HG02759 (cell line): ENCODE measurements around the gene PDE7B.

Source experiments
- ATAC-seq: cut with Tn5 transposase; IDR thresholded peaks from one replicate; pipeline ENCODE4 v1.9.1; 2021; ENCODE audit warnings: mild to moderate bottlenecking, moderate library complexity; ENCODE audit not compliant: unreplicated experiment

Gene PDE7B

GRCh38 chr6:135922746-135923145 is 71.2 kb downstream of the PDE7B start:
- no peak for ATAC-seq

DNA sequence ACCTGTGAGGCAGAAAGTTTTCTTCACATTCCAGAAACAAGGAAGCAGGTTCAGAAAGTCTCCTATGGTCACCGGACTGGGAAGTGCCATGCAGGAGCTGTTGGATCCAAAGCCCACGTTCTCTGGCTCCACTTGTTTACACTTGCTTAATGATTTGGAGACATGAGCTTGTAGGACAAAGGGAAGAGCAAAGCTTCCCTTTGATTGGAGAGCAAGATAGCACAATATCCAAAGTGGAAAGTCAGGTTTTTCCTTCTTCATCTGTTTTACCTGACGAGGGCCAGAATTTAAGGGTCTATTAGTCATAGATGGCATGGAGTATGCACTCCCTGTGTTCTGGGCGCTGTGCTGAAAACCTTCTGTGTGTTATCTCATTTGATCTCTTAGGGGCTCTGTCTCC is 81.2 kb downstream of the PDE7B start:
- no peak for ATAC-seq

GRCh38 chr6:135935941-135936601 is 84.6 kb downstream of the PDE7B start:
- ATAC-seq = no peak

- ATAC-seq = no peak
Observed at GRCh38 chr6:135936606-135937005, 85.1 kb downstream of the PDE7B start.

- no peak for ATAC-seq
Observed at GRCh38 chr6:135937106-135937505, 85.6 kb downstream of the PDE7B start.

DNA sequence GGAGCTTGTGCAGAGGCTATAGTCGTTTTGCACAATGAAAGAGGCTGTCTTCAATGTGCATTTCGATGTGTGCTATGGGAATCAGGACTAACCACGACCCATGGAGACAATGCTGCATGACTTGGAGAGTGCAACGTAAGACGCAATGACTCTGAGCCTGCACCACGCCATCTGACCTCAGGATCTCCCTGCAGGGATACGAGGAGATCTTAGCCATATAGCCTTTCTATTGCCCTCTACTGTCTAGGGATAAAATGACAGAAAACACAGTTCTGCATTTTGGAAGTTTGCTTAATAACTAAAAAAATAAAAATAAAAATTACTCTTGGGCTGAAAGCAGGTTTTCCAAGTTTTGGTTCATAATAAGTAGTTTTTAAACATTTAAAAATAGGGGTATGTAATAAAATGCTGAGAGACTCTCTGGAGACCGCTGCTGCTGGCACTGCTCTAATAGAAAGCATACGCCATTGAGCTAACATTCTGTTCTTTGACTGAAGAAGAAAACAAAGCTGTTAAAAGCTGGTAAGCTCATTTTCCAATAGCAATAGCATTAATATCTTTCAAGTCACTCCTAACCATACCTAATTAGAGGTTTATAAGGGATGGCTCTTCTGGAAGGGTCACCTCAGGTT is 87.2 kb downstream of the PDE7B start:
- no peak for ATAC-seq

GRCh38 chr6:135939208-135939591 is 87.7 kb downstream of the PDE7B start:
- ATAC-seq = no peak

- no peak for ATAC-seq
Observed at GRCh38 chr6:135940616-135941167, 89.2 kb downstream of the PDE7B start.

- no peak for ATAC-seq
Observed at GRCh38 chr6:135941275-135942025, 89.9 kb downstream of the PDE7B start.

DNA sequence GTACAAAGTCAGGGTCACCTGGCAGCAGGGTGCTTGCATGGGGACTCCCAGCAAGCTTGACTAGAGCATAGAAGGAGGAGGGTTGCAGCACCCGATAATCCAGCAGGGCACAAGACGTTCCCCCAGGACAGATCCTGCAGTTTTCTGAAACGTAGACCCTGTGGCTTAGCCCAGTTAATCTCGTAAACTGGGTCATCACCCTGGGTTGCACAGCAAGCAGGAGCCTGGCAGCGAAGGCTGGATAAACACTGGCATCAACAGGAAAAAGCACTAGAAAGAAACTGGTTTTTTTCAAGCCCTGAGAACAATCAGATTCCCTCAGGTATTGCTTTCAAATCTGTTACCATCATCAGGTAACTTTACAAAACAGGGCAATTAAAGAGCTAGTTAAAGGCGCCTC is 92.6 kb downstream of the PDE7B start:
- no peak for ATAC-seq

- ATAC-seq = no peak
Observed at GRCh38 chr6:135946674-135947073, 95.2 kb downstream of the PDE7B start.

DNA sequence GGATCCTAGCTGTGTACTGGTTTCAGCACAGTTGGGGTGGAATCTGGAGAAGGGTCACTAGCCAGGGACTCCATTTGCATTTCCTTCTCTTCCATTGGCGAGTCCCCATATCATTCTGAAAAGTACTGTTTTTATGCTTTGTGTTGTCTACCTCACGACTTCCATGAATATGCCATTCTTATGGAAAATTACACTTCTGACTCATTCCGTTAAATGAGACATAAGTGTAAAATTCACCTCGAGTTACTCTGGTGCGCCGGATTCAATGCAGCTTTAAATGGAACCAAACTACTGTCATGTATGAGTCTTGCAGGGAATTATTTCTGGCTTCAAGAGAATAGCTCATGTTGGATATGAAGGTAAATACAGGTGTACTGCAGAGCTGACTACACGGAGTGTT is 99.2 kb downstream of the PDE7B start:
- ATAC-seq = no peak

- ATAC-seq = no peak
Observed at GRCh38 chr6:135951169-135951568, 99.7 kb downstream of the PDE7B start.

GRCh38 chr6:135953818-135954217 is 102.3 kb downstream of the PDE7B start:
- no peak for ATAC-seq

- no peak for ATAC-seq
Observed at GRCh38 chr6:135955099-135955498, 103.6 kb downstream of the PDE7B start.

DNA sequence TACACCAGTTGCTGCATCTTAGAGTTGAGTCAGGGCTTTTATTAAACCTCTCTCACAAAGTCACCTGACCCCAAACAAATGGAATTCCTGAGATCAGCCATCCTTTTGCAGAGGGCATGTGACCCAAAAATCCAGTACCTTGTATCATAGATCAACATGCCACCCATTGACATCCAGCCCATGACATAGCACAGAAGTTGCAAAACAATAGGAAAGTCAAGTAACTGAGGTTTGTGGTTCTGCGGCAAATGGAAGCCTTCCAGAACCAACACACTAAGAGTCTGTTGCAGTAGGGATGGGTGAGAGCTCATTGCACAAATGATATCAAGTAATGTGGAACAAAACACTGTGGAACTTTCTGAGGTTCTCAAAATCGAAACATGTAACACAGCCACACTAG is 111.2 kb downstream of the PDE7B start:
- ATAC-seq = no peak

- no peak for ATAC-seq
Observed at GRCh38 chr6:135970750-135971149, 119.2 kb downstream of the PDE7B start.

DNA sequence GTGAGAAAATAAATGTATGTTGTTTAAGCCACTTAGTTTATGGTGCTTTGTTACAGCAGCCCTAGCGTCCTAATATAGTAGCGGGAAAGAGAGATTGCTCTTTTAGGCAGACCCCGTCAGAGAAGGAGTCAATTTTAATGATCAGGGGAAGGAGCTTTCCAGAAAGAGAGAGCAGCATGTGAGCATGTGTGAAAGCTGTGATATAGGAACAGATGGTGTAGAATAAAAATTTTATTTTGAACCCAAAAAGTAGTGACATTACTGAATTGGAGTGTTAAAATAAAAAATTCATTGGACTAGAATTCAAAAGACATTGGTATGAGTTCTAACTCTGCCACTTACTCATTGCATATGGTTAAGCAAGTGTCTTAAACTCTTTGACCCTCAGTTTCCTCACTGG is 119.8 kb downstream of the PDE7B start:
- no peak for ATAC-seq

DNA sequence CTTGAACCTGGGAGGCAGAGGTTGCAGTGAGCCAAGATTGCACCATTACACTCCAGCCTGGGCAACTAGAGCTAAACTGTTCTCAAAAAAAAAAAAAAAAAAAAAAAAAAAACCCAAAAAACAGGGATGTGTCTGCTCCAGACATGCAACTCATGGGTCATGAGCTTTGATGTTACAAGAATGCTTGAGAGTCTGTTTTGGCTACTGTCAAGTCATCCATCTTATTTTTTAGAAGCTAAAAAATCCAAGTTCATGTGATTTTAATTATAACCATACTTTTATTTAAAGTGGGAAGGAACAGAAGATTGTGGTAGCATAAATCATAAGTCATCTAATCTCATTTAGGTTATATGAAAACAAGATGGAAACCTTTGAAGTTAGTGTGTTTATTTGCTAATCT is 120.6 kb downstream of the PDE7B start:
- no peak for ATAC-seq

DNA sequence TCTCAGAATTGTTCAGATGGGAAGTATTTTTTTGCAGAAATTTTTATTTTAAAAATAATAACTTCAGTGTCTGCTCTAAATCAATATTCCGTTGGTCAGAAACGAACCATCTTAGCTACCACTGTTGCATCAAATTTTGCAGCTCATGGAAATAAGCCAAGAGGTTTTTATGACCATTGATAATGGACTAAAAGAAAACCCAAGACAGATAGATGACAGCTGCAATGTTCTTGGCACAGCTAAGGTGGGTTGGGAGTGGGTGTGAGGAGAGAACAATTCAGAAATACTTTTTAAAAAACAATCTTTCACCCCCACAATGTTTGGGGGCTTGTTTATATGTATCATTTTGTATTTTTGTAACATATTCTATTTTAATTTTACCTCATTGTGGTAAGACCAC is 121.1 kb downstream of the PDE7B start:
- ATAC-seq = no peak

DNA sequence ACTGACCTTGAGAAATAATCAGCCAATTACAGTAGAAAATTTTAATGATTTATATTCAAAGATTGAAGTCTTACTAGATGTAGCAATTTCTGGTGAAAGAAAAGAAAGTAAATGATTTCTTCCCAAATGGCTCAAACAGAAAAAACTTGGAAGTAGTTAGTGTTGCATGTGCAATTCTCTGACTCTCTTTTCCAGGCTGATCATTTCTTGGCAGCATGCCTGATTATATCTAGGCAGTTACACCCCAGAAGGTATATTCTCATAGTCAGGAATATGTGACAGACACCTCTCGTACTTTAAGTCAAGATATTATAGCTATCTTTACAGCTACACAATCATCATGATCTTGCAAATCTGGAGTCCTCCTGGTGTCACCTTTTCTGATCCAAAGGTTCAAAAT is 122.9 kb downstream of the PDE7B start:
- no peak for ATAC-seq

DNA sequence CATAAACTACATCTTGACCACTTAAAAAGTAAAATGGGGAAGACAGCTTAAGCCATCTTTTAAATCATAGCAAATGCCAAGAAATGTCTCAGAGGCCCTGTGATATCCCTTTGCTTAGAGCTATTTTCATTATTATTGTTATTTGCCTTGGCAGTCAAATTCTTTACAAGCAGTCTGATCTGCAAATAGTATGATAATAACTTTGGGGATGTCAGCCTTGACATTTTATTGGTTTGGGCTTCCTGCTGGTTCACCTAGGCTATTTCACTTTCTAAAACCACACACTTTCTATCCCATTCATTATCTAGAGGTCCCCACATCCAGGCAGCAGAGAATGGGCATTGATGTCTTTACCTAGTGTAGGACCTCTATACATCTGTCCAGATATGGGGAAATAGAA is 125.1 kb downstream of the PDE7B start:
- ATAC-seq = no peak
